BLaER1 (cell line): ENCODE results near the gene PNLDC1.
"Not testable (repeated sequence)": the region's sequence is repeated elsewhere in the genome, so short reads cannot be mapped to it uniquely, and the experiment has no call there.

Source experiments
- H3K27ac ChIP-seq: shearing (Covaris generic); formaldehyde crosslinking; 2 replicates; pipeline ENCODE4 v1.8.1; 2022
- H3K27me3 ChIP-seq: shearing (Covaris generic); formaldehyde crosslinking; 2 replicates; pipeline ENCODE4 v1.8.1; 2022
- H3K36me3 ChIP-seq: shearing (Covaris generic); formaldehyde crosslinking; 2 replicates; pipeline ENCODE4 v1.8.1; 2022
- H3K4me1 ChIP-seq: shearing (Covaris generic); formaldehyde crosslinking; 2 replicates; pipeline ENCODE4 v1.8.1; 2022
- H3K4me2 ChIP-seq: shearing (Covaris generic); formaldehyde crosslinking; 2 replicates; pipeline ENCODE4 v1.8.1; 2022
- H3K4me3 ChIP-seq: shearing (Covaris generic); formaldehyde crosslinking; 2 replicates; pipeline ENCODE4 v1.8.1; 2022
- H3K9ac ChIP-seq: shearing (Covaris generic); formaldehyde crosslinking; 2 replicates; pipeline ENCODE4 v1.8.1; 2022
- H3K9me3 ChIP-seq: shearing (Covaris generic); formaldehyde crosslinking; 2 replicates; pipeline ENCODE4 v1.8.1; 2022
- H4K20me1 ChIP-seq: shearing (Covaris generic); formaldehyde crosslinking; 2 replicates; pipeline ENCODE4 v1.8.1; 2022
- Cebpa-rat ChIP-seq: shearing (Covaris generic); IDR thresholded peaks from 2 replicates; pipeline ENCODE4 v1.8.1; 2022

Gene PNLDC1

DNA sequence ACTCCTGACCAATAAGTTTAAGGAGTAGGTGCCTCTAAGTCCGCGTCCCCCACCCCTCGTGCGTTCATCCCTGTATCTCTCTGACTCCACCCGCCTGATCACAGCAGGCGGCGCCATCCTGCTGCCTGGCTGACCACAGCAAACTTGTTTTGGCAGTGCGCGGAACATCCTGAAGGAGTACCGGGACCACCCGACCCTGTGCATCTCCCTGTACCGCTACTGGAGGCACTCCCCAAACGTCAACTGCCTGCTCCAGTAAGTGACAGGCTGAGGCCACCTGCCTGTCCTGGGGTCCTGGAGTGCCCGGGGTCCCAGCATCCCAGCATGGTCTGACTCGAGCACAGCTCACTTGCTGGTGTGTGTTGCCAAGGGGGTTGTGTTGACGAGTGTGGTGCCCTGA lies 19.0 kb downstream of the PNLDC1 start:
- Histone ChIP-seq H3K4me2 (peak overlapping the region; percentile 99), H3K27me3 (no peaks in the 10 kb centered on the region), H4K20me1 (no peaks in the 10 kb centered on the region), H3K9ac (peak overlapping the region; percentile 84), H3K4me3 (peak overlapping the region; percentile 58), H3K27ac (peak overlapping the region; percentile 95), H3K36me3 (no peaks in the 10 kb centered on the region), H3K4me1 (peaks cover 77% of the 10 kb centered on the region), H3K9me3 (no peaks in the 10 kb centered on the region)
- TF ChIP-seq Cebpa-rat: no peak

DNA sequence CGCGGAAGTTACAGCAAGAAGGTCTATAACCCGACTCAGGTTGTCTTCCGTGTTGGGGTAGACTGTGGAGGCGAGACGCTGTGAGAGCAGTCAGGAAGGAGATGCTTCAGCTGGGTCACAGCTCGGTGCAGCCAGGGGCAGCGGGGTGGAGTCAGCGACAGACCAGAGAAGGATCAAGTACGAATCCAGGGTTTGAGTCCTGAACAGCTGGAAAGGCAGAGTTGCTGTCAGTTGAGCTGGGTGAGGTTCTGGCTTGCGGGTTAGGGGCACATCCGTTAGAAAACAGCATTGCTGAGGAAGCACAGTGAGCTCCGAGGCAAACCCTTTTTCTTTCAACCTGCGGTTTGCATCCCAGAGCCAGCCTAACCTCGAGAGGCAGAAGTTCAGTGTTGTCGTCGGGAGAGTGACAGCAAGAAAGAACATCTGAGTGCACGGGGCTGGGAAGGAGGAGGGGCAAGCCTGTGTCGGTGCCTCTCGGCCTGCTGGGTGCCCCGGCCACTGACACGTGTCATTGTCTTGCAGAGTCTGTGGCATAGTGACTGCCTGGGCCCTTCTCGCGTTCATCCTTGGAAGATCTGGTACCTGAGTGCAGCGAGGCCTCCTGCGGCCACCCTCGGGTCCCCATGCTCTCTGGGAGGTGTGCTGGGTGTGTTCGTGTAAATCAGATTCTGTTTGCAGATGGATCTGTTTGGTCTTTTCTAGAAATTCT lies 20.0 kb downstream of the PNLDC1 start:
- TF ChIP-seq Cebpa-rat: no peak
- peak overlapping the region; percentile 99 for H3K4me2 ChIP-seq

DNA sequence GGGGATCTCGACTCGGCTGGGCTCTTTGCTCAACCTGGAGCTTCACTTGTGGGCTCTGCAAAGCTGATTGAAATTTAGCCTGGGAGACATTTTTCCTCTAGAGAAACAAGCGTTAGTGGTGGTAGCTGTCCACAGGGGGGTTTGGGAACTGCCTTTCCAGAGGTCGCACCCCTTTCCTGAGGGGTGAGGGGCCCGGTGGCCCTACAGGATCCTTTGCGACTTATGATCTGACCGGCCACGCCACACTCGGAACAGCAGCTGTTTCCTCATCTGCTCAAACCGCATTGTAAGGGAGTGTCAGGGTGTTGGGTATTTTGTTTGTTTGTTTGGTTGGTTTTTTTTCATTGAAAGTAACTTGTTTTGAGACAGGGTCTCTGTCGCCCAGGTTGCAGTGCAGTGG lies 21.0 kb downstream of the PNLDC1 start:
- Histone ChIP-seq H3K4me1 (peaks cover 80% of the 10 kb centered on the region), H4K20me1 (no peaks in the 10 kb centered on the region), H3K4me3 (peak overlapping the region; percentile 58), H3K9ac (peak overlapping the region; percentile 80), H3K27me3 (no peaks in the 10 kb centered on the region), H3K36me3 (no peaks in the 10 kb centered on the region), H3K4me2 (peak overlapping the region; percentile 99), H3K27ac (peak overlapping the region; percentile 95), H3K9me3 (0 out of 2 replicates have a peak, but pooled peaks cover 3% of the 10 kb centered on the region)
- TF ChIP-seq Cebpa-rat: no peak

More for the DNA sequence above, 20.0 kb downstream of the PNLDC1 start:
- Histone ChIP-seq H3K27me3 (no peaks in the 10 kb centered on the region), H3K9me3 (no peaks in the 10 kb centered on the region), H3K4me1 (peaks cover 77% of the 10 kb centered on the region), H4K20me1 (no peaks in the 10 kb centered on the region), H3K36me3 (no peaks in the 10 kb centered on the region), H3K27ac (peak overlapping the region; percentile 95), H3K9ac (peak overlapping the region; percentile 84), H3K4me3 (peak overlapping the region; percentile 58)

DNA sequence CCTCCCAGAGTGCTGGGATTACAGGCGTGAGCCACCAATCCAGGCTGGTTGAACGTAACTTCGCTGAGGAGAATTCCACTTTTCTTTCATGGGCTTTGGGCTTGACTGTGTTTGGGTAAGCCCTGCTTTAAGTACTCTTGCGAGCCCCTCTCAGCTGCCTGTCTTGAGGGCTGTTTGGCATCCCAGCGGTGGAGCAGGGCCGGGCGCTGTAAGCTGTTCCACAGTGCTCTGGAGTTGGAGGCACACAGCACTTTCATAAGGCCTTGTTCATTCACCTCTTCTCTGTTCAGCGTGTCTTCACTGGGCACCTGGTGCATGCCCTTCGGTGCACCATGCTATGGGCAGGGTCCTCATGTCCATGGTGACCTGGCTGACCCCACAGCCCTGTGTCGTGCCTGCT lies 21.6 kb downstream of the PNLDC1 start:
- Histone ChIP-seq H3K9me3 (peaks cover 8% of the 10 kb centered on the region; the same call in 1 of the 2 replicates), H3K9ac (peak overlapping the region; percentile 80), H3K4me2 (peak overlapping the region; percentile 99), H4K20me1 (no peaks in the 10 kb centered on the region), H3K4me3 (peak overlapping the region; percentile 58; the same call in 1 of the 2 replicates), H3K4me1 (peaks cover 80% of the 10 kb centered on the region), H3K27me3 (no peaks in the 10 kb centered on the region), H3K36me3 (no peaks in the 10 kb centered on the region), H3K27ac (peak overlapping the region; percentile 95)
- TF ChIP-seq Cebpa-rat: no peak

DNA sequence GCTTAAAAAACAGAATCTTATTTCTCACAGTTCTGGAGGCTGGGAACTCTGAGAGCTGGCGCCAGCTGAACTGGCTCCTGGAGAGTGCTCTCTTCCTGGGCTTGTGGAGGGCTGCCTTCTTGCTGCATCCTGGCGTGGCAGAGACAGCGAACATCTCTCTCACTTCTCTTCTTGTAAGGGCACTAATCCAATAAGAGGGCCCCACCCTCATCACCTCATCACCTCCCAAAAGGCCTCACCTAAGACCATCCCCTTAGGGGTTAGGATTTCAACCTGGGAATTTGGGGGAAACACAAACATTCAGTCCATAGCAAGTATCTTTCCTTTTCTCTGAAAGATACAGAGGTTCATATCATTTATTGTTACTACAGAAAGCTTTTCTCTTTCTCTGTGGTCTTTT lies 23.9 kb downstream of the PNLDC1 start:
- peaks cover 8% of the 10 kb centered on the region; the same call in 1 of the 2 replicates for H3K9me3 ChIP-seq
- H3K9ac ChIP-seq: no peak overlapping the region
- H4K20me1 ChIP-seq: no peaks in the 10 kb centered on the region
- H3K4me3 ChIP-seq: no peak overlapping the region
- H3K4me2 ChIP-seq: peak overlapping the region; percentile 99; the same call in 1 of the 2 replicates
- no peak overlapping the region for H3K27ac ChIP-seq
- TF ChIP-seq Cebpa-rat: no peak
- no peaks in the 10 kb centered on the region for H3K27me3 ChIP-seq
- no peaks in the 10 kb centered on the region for H3K36me3 ChIP-seq
- peaks cover 80% of the 10 kb centered on the region for H3K4me1 ChIP-seq

DNA sequence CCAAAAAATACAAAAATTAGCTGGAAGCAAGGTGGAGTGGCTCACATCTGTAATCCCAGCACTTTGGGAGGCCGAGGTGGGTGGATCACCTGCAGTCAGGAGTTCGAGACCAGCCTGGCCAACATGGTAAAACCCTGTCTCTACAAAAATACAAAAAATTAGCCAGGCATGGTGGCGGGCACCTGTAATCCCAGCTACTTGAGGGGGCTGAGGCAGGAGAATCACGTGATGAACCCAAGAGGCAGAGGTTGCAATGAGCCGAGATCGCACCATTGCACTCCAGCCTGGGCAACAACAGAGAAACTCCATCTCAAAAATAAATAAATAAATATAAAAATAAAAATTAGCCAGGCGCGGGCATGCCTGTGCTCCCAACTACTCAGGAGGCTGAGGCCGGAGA lies 24.6 kb downstream of the PNLDC1 start:
- not testable (repeated sequence) for H3K9me3 ChIP-seq, H3K4me3 ChIP-seq, H3K36me3 ChIP-seq, H3K27ac ChIP-seq, H3K9ac ChIP-seq, H3K4me2 ChIP-seq, H4K20me1 ChIP-seq, H3K27me3 ChIP-seq
- peaks cover 80% of the 10 kb centered on the region for H3K4me1 ChIP-seq

DNA sequence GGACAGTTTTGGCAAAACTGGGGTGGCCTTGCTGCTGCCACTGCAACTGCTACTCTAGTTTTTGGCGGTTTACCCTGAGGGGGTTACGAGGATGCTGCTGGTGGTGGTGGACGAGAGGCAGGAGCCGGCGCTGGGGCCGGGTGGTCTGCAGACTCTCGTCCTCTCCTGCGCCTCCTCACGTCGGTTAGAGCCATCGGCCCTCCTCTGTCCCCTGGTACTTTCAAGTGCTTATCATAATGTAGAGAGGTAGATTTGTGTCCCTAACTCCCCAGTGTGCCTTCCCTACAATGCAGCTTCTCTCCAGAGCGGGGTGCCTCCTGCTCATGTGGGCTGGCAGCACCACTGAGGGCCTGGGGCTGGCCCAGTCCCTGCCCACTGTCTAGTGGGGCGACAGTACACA lies 25.9 kb downstream of the PNLDC1 start:
- 0 out of 2 replicates have a peak overlapping the region, but pooled peaks have one; percentile 0 for H3K4me2 ChIP-seq
- 0 out of 2 replicates have a peak overlapping the region, but pooled peaks have one; percentile 19 for H3K27ac ChIP-seq
- H3K4me1 ChIP-seq: peaks cover 83% of the 10 kb centered on the region
- H3K9me3 ChIP-seq: peaks cover 8% of the 10 kb centered on the region; the same call in 1 of the 2 replicates
- H4K20me1 ChIP-seq: no peaks in the 10 kb centered on the region
- no peak overlapping the region for H3K4me3 ChIP-seq
- no peak for TF ChIP-seq Cebpa-rat
- H3K36me3 ChIP-seq: no peaks in the 10 kb centered on the region
- no peak overlapping the region for H3K9ac ChIP-seq
- H3K27me3 ChIP-seq: no peaks in the 10 kb centered on the region

DNA sequence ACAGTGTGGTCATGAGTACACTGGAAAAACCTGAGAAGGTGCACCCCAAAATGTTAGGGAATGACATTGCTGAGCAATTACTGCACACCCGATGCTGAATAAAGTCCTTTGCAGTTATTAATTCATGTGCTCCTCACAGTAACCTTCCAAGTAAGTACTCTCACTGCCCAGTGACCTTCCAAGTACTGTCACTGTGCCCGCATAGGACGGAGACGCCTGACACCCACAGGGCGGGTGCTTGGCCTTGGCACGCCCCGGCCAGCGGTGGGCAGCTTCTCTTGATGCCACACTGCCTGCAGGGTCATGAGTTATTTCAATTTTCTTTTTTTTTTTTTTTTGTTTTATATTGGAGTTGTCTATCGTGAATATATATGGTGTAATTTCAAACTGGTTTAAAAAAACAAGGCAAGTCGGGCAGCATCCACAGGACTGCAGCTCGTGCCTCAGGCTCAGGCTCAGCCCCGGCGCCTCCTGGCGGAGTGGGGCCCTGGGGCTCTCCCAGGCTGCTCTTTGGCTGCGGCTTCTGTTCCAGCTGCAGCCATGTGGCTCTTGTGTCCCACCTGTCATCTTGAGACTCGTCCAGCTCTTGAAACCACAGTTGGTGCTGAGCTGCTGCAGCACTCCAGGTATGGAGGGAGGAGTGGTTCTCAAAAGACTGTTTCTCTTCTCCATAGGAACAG lies 27.0 kb downstream of the PNLDC1 start:
- Histone ChIP-seq H3K9me3 (peaks cover 8% of the 10 kb centered on the region; the same call in 1 of the 2 replicates), H3K36me3 (no peaks in the 10 kb centered on the region), H3K9ac (no peak overlapping the region), H3K4me3 (no peak overlapping the region), H4K20me1 (no peaks in the 10 kb centered on the region), H3K4me2 (peak overlapping the region; percentile 94; the same call in 1 of the 2 replicates), H3K27me3 (no peaks in the 10 kb centered on the region), H3K27ac (peak overlapping the region; percentile 56), H3K4me1 (peaks cover 83% of the 10 kb centered on the region)
- TF ChIP-seq Cebpa-rat: no peak

DNA sequence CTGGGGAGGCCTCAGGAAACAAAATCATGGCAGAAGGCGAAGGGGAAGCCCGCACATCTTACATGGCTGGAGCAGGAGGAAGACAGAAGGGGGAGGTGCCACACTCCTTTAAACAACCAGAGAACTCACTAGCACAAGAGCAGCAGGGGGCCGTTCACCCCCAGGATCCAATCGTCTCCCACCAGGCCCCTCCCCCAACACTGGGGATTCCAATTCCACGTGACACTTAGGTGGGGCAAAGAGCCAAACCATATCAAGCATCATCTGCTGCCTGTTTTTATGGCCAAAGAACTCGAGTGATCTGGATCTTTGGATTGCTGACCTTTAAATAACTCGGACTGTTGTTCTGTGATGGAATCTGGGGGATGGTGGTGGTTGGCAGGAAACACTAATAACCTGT lies 28.0 kb downstream of the PNLDC1 start:
- Histone ChIP-seq H3K27ac (peak overlapping the region; percentile 56), H3K27me3 (no peaks in the 10 kb centered on the region), H3K4me3 (no peak overlapping the region), H3K4me2 (peak overlapping the region; percentile 94), H3K4me1 (peaks cover 83% of the 10 kb centered on the region), H4K20me1 (no peaks in the 10 kb centered on the region), H3K36me3 (no peaks in the 10 kb centered on the region), H3K9me3 (peaks cover 8% of the 10 kb centered on the region; the same call in 1 of the 2 replicates), H3K9ac (no peak overlapping the region)
- TF ChIP-seq Cebpa-rat: no peak

DNA sequence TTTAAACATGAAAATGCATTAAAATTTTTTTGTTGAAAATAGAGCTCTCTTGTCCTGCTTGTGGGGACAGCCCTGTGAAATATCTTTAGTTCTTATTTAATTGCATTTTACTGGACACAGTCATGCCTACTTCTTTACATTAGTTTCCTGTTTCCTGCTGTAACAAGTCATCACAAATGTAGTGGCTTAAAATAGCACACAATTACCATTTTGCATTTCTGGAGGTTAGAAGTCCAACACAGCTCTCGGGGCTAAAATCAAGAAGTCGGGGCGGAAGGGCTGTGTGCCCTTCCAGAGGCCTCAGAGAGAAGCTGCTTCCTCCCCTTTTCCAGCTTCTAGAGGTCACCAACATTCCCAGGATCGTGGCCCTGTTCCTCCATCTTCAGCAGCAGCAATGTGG lies 29.4 kb downstream of the PNLDC1 start:
- Histone ChIP-seq H4K20me1 (no peaks in the 10 kb centered on the region), H3K27ac (peak overlapping the region; percentile 86), H3K4me2 (peak overlapping the region; percentile 94), H3K27me3 (no peaks in the 10 kb centered on the region), H3K36me3 (no peaks in the 10 kb centered on the region), H3K9ac (peak overlapping the region; percentile 76), H3K9me3 (peaks cover 8% of the 10 kb centered on the region; the same call in 1 of the 2 replicates), H3K4me3 (peak overlapping the region; percentile 58), H3K4me1 (peaks cover 87% of the 10 kb centered on the region)
- TF ChIP-seq Cebpa-rat: no peak
